GM21381 (cell line): ENCODE results near the gene PPFIBP2.
A peak's percentile ranks its signal among the peaks of the same experiment; 100 is the strongest.

Experiments
- ATAC-seq: cut with Tn5 transposase; IDR thresholded peaks from one replicate; pipeline ENCODE4 v1.9.1; 2021; ENCODE audit warnings: mild to moderate bottlenecking, moderate library complexity; ENCODE audit not compliant: unreplicated experiment

PPFIBP2 gene

DNA sequence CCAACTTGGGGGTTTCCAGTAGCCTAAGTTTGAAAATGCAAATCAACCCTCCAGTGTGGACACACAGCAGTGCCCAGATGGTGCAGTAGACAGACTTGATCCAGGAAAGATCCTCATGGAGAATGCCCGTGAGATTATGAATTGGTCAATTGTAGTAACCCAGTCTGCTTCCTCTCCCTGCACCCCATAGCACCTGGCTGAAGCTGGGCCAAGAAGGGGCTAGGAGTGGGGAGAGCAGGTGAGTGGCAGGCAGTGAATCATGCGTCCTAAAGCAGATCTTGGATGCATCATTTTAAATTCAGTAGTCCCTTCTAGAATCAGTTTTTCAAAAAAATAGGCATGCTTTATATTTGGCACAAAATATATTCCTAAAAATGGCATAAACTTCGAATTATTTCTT is 107.3 kb downstream of the PPFIBP2 start:
- no peak for ATAC-seq

DNA sequence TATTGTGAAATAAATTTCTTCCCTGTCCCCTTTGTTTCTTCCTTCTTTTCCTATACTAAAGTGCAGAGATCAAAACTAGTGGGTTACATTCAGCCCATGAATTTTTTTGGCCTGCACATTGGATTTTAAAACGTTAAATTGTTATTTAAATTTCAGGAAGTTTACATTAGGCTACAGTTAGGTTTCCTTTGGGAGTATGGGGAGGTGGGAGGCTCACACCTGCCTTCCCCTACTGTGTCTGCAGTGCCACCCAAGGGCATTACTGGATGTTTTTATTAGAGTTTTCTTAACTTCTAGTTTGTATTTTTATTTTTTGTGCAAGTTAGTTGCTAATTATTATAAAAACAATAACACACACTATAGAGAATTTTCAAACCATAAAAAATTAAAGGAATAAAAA is 107.8 kb downstream of the PPFIBP2 start:
- no peak for ATAC-seq

DNA sequence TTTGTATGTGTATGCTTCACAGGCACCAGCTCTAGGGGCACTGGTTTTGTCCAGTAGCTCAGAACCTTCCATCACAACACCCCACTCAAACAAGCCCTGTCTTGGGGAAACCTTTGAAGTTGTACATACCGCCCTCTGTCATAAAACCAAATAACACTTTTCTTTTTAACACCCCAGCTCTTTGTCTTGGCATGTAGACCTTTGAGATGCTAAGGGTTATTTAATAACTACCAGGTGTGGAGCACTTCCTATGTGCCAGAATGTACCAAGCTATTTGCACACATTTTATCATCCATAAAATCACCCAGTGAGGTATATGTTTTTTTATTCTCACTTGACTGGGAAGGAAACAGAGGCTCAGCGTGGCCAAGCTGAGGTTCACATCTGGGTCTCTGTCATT is 108.9 kb downstream of the PPFIBP2 start:
- ATAC-seq = no peak

- ATAC-seq = no peak
Observed at GRCh38 chr11:7628660-7629059, 114.9 kb downstream of the PPFIBP2 start.

DNA sequence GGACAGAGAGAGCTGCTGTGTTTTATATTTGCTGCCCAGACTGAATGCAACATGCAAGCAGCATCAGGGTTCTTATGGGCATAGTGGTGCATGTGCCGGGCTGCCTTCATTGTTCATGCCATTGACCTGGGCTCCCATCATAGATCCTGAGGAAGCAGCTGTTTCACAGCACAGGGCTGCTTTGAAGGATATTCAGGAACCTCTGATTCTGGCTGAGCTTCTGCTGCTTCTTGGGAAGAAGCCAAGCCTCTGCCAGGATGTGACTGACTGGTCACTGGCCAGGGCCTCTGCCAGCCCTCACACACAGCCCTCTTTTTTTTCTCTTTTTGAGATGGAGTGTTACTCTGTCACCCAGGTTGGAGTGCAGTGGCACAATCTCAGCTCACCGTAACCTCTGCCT is 116.2 kb downstream of the PPFIBP2 start:
- ATAC-seq = no peak

- no peak for ATAC-seq
Observed at GRCh38 chr11:7632211-7632610, 118.4 kb downstream of the PPFIBP2 start.

DNA sequence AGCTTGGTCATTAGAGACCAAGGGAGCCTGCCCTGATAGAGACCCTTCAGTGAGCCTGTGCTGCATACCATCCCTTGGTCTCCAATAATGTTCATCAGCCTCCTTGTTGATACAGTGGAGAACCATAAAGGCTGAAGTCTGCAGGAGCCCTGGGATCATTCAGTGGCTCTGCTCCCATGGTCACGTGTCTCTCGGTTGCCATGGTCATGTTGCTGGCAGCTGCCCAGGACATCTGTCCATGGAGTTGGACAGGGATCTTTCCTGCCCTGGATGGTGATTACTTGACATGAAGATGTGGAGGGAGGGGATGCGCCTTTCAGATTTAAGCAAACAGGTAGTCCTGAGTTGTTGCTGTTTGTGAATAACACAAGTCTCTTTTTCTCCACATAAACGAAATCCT is 121.3 kb downstream of the PPFIBP2 start:
- no peak for ATAC-seq

GRCh38 chr11:7635708-7636107 is 121.9 kb downstream of the PPFIBP2 start:
- no peak for ATAC-seq

DNA sequence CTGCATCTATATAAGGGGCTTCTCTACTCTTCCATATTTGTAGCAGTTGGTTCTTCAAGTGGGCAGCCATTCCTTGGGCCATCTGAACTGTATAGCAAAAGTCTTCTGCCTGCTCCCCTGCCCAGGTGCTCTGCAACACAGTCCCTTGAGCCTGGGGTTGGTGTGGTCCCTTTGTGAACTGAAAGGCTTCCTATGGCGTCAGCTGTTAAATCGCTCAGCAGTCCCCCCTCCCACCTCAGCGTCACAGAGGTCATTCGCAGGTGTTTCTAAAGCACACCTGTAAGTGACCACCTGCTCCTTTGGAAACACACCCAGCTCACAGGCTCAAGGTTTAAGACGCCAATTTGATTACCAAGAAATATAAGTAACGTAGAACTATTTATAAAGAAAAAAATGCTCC is 122.6 kb downstream of the PPFIBP2 start:
- ATAC-seq = no peak

- ATAC-seq = no peak
Observed at GRCh38 chr11:7637447-7638157, 123.8 kb downstream of the PPFIBP2 start.

DNA sequence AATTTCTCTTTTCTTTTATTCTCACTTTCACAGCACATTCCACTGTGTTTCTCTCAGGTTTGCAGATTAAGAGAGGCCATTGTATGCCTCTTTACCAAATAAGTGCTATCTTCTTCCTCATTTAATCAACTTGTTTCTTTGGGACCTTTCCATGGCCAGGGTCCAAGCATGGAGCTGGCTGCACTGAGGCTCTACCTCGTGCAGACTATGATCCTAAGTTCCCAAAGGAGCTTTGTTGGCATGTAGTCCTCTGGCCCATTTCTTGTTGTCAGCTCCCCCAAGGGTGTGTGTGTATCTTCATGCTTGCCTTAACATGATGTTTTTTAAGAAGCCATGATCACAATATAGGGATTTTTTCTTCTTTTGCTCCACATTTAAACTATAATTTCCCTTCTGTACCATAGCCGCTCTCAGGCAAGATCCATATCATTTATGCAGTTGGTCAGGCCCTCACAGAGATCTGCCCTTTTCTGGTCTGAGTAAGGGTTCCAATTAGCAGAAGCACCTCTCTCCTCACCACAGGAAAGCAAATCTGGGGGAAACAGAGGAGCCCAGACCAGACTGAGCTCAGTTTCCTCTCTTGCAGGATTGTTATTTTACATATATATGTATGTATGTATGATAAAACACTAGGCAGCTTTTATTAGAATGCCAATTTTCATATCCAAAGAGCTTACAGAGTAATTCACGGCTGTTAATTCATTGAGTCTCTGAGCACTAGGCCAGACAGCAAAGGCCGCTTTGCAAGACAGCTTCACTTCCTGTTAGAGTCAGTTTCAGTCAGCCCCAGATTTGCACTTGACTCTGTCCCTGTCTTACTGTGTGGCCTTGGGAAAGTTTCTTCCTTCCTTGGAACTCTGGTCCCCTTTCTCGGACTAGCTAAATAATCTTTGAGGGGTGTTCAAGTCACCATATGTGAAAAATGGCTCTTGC is 125.2 kb downstream of the PPFIBP2 start:
- ATAC-seq = peak; percentile 53

GRCh38 chr11:7639643-7640025 is 125.8 kb downstream of the PPFIBP2 start:
- ATAC-seq = no peak

DNA sequence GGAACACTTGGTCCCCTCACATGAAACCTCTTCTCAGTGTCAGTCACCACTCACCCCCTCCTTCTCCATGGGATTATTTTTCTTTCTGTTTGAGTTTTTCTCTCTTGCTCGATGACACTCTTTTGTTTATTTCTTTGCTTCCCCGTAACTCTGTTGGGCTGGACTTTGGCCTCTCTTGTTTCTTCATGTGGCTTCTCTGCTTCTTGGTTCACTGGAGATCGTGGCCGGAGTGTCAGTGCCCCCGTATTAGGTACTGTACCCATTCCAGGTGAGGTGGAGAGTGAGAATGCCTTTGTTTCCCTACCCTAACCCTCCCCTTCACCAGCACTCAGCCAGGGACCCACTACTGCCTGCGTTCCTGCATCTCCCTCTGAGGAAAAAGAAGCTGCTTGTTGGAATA is 127.0 kb downstream of the PPFIBP2 start:
- no peak for ATAC-seq

DNA sequence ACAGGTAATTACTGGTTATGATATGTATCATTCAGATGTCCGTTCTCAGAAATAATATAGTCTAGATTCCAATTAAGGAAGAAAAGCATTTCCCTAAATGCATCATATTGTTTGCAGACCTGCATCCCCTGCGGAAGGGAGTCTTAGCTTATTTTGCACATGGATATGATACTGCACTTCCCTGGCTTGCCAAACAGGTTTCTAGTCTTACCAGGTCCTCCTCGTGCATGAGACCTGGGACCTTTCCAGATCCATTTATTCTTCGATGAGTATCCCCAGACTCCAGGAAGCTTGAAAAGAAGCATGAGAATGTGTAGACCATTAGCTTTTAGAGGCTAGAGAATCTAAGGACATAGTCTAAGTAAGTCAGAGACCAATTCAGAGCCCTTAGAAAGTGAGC is 128.9 kb downstream of the PPFIBP2 start:
- ATAC-seq = no peak

DNA sequence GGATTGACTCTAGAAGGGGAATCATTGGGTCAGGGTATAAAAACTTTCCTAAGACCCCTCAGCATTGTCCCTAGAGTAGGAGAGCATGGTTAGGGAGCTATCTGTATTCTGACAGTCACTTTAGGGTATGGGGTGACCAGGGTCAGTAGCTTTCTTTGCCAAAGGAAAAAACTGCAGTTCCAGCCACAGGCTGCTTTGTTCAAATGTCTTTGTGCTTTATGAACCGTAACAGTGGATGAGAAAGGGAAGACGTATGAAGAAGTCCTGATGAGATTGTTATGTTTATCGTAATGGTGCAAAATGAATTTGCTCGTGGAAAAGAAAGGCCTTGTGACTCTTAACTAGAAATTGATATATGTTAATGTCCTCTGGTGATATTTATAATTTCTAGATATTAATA is 129.5 kb downstream of the PPFIBP2 start:
- no peak for ATAC-seq

DNA sequence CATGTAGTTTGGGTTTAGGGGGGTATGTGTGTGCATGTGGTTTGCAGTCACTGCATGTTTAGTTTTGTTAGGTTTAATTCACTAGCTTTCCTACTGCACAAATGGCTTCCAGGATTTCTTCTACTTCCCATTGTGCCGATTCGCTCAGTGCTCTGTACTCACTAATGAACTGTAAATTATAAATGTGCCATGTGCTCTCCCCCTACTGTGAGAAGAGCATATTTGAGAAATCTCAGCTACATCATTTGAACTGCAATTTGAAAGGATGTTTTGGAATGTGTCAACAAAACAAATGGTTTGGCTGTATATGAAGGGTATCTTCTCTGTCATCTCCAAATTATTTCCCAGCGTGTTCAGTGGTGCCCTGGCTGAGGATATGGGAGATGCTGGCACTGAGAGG is 131.4 kb downstream of the PPFIBP2 start:
- ATAC-seq = no peak

- no peak for ATAC-seq
Observed at GRCh38 chr11:7646866-7647265, 133.1 kb downstream of the PPFIBP2 start.

DNA sequence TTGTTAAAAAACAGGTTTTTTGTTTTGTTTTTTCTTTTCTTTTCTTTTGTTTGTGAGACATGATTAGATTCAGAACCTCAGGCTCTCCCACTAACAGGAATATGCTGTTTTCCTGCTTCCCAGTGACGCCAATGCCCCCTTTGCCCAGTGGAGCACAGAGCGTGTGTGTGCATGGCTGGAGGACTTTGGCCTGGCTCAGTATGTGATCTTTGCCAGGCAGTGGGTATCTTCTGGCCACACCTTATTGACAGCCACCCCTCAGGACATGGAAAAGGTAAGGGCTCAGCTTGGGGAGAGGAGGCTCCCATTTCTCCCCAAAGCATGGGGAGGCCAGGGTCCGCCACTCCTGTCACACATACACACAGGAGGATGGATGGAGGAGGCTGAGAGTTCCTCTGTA is 134.5 kb downstream of the PPFIBP2 start:
- ATAC-seq = no peak

- ATAC-seq = no peak
Observed at GRCh38 chr11:7651140-7651551, 137.3 kb downstream of the PPFIBP2 start.

- no peak for ATAC-seq
Observed at GRCh38 chr11:7651700-7652099, 137.9 kb downstream of the PPFIBP2 start.

GRCh38 chr11:7654195-7654705 is 140.5 kb downstream of the PPFIBP2 start:
- ATAC-seq = no peak
